Central memory CD4-positive, alpha-beta T cell (primary cell): ENCODE results near the gene INPP4B.

Experiments
- DNase-seq: peaks from one replicate; pipeline ENCODE4 v3.0.0; 2022

Gene INPP4B

GRCh38 chr4:142281999-142282398 lies 564.1 kb downstream of the INPP4B start:
- DNase-seq = no peak

GRCh38 chr4:142278663-142279062 lies 567.4 kb downstream of the INPP4B start:
- DNase-seq = no peak

DNA sequence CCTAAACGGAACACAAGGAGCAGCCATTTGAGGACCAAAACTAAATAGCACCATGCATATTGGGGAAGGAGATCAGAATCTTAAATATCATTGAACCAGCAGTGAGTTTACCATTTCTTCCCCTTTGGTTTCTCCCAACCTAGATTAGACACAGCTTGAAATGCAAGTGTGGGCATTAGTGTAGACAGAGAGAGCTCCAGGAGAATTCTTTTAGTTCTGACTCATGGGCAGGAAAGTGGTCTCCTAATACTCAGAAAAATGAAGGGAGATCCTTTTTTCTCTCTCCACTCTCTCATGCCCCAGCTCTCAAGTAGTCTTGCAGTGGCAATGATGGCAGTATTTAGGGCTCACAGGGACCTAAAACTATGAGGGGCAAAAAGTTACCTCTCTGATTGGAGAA lies 567.9 kb downstream of the INPP4B start:
- DNase-seq = no peak

GRCh38 chr4:142274137-142274536 lies 572.0 kb downstream of the INPP4B start:
- DNase-seq = no peak

DNA sequence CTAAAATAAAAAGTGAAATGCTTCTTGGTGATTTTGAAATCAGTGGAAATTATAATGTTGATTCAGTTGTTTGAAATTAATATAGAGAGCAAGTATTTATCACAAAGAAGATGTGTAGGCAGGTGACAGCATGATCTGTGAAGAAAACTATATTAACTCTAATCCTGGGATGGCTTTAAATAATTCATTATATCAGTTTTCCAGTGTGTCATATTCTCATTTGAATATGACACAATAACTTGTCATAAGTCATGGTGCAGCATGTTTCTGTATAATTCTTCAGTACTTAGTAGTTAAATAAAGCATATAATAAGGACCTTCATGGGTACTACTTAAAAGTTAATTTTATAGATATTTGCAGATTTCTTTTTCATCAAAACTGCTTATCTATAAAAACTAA lies 573.6 kb downstream of the INPP4B start:
- DNase-seq = no peak

DNA sequence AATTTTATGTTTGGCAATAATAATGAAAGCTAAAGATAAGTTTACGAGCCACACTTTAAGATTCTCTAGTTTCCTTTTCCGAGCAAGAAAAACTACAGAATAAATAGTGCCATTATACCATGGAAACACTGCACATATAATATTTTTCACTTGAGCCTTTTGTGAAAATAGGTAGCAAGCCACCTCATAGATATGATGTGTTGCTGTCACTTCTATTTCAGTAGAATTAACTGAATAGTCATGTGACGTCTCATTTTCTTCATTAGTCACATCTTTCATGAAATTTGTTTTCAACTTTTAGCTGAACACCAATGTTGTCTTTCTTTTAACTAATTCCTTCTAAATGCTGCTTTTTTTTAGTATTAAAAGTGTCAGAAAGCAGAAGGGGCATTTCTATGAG lies 574.3 kb downstream of the INPP4B start:
- no peak for DNase-seq

DNA sequence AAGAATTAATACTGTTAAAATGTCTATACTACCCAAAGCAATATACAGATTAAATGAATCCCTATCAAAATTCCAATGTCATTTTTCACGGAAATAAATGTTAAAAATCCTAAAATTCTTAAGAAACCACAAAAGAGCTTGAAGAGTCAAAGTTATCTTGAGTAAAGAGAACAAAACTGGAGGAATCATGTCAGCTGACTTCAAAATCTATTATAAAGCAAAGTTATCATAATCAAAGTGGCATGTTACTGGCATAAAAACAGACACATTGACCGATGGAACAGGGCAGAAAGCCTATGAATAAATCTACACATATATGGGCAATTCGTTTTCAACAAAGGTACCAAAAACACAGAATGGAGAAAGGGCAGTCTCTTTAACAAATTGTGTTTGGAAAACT lies 579.0 kb downstream of the INPP4B start:
- no peak for DNase-seq

GRCh38 chr4:142265946-142266345 lies 580.2 kb downstream of the INPP4B start:
- no peak for DNase-seq

DNA sequence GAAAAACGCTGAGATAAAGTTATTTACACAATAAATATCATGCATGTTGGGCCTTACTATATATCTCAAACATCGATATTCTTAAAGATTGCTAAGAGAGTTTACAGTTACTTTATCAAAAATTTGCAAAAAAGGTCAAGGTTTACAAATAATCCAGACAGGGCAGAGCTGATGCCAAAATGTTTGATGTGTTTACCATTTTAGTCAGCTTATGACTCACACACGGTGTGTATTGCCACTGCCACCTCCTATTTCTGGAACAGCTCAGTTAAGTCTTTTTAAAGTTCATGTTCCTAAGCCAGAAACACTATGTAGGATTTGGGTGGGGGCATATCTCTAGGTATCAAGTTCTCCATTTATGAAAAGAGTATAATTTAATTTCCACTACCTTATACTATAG lies 580.6 kb downstream of the INPP4B start:
- no peak for DNase-seq

DNA sequence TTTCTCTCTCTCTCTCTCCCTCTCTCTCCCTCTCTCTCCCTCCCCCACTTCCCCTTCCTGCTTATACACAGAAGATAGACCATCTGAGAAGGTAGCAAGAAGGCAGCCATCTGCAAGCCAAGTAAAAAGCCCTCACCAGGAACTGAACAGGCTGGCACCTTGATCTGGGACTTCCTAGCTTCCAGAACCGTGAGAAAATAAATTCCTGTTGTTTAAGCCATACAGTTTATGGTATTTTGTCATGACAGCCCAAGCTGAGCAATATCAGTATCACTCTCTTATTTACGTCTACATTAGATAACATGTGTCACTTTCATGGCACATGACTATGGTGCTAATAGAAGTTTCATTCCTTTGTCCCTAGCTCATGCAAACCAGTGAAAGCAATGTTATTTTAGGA lies 581.1 kb downstream of the INPP4B start:
- no peak for DNase-seq

GRCh38 chr4:142262956-142263355 lies 583.1 kb downstream of the INPP4B start:
- no peak for DNase-seq

GRCh38 chr4:142248946-142249345 lies 597.2 kb downstream of the INPP4B start:
- no peak for DNase-seq

DNA sequence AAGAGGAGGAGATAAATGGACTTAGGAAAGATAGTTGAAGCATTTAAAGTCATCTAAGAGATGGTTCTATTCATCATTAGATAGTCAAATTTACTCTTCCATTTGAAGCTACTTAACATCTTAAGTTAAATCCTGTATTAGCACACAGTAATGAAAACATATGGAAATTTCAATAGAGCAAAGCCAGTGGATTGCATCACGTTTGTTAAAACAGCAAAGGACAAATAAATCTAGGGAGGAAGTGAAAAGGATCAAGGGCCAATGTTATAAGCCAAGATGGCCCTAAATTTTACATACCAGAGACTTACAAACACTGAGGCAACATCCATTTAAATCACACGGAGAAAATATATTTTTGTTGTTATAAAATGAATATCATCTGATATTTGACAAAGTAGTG lies 602.8 kb downstream of the INPP4B start:
- no peak for DNase-seq

DNA sequence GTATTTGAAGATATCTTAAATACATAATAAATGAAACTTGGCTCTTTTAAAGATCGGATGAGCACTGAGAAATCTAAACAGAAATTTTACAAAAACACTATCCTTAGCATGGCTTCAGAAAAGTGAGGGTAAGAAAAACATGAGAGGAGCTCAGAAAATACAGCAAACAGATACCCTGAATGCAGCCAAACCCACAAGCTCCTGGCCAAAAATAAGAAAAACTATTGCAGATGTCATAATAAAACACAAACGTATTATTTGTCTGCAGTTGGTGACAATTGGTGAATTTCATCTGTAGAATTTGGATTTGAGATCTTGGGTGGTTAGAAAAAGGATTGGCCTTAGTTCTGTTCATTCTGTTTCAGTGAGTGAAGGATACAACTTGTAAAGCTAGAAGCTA lies 603.9 kb downstream of the INPP4B start:
- DNase-seq = no peak

DNA sequence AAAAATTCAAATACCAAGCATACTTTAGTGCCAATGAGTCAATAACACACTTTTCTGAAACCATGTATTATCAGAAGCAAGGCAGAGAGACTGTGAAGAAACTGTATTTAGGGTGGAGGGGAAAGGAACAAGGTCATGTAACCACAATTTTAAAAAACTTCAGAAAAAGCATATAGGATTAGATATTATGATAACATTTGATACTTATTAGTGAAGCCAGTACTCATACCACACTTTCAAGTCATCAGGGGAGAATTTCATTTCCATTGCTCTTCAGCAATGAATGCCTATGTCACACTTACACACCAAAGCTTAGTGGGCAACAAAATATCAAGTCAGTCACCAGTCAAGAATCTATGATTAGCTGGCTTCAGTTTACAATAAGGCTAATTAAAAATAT lies 607.5 kb downstream of the INPP4B start:
- DNase-seq = no peak

- DNase-seq = no peak
These were observed 609.8 kb downstream of the INPP4B start for GRCh38 chr4:142236268-142236667.

DNA sequence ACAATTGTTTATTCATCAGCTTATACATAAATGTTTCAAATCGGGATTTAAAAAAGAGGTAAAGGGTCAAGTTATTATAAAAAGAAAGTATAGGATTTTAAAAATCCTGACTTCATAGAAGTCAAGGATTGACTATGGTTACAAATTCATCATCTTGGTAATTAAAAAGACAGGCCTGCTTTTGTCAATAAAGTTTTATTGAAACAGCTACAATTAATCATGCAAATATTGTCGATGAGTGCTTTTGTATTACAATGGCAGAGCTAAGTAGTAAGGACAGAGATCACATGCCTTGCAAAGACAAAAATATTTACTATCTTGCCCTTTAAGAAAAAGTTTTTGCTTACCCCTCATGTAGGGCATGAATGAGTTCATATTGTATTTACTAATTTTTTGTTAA lies 614.3 kb downstream of the INPP4B start:
- DNase-seq = no peak

- no peak for DNase-seq
These were observed 615.1 kb downstream of the INPP4B start for GRCh38 chr4:142230991-142231390.

DNA sequence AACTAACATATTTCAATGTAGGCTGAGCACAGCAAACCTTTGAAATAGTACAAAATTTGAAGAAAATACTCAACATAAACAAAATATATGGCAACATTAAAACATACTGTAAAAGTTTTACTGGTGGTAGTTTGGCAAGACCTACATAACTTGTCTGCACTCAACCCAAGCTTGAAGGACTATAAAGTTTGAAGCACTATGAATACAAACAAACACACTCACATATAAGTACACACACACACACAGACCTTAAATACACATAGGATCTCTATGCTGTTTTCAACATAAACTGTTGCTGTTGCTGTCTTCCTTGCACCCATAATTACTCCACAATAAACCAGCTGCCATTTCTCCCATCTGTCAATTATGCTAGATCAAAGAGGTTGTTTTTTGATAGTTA lies 620.1 kb downstream of the INPP4B start:
- DNase-seq = no peak

DNA sequence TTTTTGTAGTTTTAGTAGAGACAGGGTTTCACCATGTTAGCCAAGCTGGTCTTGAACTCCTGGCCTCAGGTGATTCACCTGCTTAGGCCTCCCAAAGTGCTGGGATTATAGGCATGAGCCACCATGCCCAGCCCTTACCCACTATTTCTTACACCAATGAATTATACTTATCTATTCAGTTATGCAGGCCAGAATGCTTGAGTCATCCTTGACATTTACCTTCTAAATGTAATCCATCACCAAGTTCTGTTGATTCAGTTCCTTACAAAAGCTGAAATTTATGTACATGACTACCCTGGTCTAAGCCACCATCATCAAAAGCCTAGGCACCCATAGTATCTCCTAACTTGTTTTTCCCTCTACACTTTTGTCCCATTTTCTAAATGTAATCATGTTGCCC lies 624.0 kb downstream of the INPP4B start:
- DNase-seq = no peak

DNA sequence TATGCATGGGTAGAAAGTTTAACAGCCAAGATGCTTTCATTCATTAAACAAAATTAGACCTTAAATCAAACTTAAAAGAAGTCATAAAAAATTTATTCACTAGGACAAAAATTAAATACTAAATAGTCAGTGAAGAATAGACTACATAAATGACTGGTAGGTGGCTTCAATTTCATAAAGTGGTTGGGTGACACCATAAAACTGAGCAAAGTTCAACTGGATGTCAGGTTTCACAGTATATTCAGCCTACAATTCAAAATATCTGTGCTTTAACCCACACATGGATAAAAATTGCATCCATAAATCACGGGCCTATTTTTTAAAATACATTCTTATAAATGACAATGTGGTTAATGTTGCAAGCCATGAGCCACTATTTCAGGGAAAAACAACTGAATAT lies 627.4 kb downstream of the INPP4B start:
- no peak for DNase-seq

- DNase-seq = no peak
These were observed 634.7 kb downstream of the INPP4B start for GRCh38 chr4:142211444-142211843.

DNA sequence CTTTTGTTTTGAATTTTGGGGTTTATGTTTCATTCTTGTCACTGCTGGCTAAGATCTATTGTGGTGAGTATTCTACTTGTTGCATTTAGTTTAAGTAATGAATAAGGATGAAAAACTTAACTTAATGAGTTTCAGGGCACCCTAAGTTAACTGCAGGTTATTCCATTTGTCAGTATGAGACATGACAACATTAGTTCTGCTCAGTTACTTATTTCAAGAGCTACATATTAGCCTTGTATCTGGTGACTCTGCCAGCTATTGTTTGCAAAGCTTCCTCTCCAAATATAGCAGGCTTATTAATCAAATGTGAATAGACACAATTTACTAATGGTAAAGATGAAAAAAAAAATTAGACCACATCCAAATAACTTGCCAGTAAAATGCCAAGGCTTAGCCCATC lies 642.6 kb downstream of the INPP4B start:
- no peak for DNase-seq

- DNase-seq = no peak
These were observed 643.4 kb downstream of the INPP4B start for GRCh38 chr4:142202404-142203332.

GRCh38 chr4:142201041-142201440 lies 645.1 kb downstream of the INPP4B start:
- DNase-seq = no peak
